Globus pallidus (tissue), 1 donor: ENCODE data around the gene PLB1.

Experiments
- DNase-seq: peaks from one replicate; pipeline ENCODE4 v3.0.0-alpha.2; 2015; ENCODE audit warnings: low spot score

PLB1 gene

GRCh38 chr2:28627722-28628480 lies 132.0 kb downstream of the PLB1 start:
- DNase-seq: no peak

DNA sequence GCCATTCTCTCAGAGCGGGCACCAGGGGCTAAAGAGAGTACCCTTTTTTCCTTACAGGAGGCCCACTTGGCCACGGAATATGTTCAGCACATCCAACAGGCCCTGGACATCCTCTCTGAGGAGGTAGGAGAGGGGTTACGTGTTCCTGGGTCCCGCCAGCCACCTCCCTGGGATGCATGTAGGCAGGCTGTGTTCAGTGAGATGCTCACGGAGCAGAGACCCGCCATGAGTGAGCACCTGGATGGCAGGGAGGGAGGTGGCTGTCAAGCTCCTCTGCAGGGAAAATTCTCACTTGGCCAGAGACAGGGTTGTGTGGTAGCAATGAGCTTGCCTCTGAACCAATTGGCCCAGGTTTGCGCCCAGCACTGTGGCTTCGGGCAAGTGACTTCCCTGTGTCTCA lies 132.6 kb downstream of the PLB1 start:
- DNase-seq: no peak

- DNase-seq: no peak
Observed at GRCh38 chr2:28628987-28629386, 133.1 kb downstream of the PLB1 start.

DNA sequence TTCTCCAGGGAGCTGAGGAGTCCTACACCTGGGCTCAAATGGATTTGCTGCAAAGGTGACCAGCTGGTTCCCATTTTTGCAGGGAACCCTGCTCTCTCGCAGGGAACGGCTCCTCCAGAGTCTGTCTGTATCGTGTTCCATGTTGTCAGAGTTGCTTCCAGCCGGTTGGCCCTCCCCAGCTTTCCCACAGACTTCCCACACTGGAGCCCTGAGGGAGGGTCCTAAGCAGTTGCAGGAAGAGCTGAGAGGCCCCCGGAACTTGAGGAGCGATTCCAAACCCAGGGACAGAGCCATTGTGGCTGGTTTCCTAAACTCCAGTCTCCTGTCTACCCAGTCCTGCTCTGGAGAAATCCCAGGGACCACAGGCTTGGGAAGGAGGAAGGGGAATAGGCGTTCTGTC lies 134.1 kb downstream of the PLB1 start:
- no peak for DNase-seq

DNA sequence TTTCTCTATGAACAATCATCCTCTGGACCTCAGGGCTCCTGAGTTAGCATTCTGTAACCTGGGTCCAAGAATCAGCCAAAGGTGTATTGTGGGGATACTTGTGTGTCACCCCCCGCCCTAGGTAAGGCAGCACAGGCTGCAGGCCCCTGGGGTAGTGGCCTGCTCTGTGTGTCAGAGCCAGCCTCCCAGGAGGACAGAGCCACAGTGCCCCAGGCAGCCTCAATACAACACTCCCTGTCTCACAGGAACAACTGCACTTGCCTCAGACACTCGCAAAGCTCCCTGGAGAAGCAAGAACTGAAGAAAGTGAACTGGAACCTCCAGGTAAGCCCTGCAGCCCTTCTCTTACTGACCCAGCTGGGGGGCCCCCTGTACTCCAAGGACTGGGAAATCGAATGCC lies 134.5 kb downstream of the PLB1 start:
- no peak for DNase-seq

DNA sequence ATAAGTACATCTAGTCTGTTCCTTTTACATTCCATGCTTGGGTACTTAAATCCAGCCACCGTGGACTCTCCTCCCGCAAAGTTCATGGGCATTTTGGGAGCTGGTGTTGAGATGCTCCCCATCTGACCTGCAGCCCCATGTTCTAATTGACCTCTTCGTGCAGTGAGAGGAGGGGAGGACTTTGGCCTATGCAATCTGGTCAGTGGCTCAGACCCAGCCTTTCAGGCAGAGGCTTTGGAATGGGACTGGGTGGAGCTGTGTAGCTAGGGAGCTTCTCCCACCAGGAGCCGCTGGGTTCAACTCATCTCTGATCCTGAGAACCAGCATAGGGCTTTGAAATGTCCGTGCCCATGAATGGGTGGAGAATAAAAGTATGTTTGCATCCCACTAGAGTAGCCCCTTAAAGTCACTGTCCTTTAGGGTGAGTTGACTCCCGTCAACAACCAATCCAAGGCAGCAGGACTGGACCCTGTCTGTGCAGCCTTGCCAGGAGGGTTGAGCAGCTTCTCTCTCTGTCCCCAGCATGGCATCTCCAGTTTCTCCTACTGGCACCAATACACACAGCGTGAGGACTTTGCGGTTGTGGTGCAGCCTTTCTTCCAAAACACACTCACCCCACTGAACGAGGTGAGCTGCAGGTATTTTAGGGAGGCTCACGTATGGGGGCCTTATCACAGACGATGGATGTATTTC lies 135.8 kb downstream of the PLB1 start:
- DNase-seq: no peak

DNA sequence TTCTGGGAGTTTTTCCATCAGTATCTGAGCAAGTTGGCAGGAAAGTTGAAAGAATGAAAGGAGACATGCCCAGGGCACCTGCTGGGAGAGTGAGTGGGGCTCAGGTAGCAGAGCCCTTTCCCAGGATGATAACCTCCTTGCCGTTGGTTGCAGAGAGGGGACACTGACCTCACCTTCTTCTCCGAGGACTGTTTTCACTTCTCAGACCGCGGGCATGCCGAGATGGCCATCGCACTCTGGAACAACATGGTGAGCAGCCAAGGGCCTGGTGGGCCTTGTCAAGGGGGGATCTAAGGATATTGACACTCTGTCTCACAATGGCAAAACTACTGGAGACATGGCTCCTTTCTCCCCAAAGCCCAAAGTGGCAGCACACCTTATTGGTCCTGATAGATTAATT lies 136.9 kb downstream of the PLB1 start:
- no peak for DNase-seq

GRCh38 chr2:28633204-28633603 lies 137.3 kb downstream of the PLB1 start:
- no peak for DNase-seq

GRCh38 chr2:28633746-28634145 lies 137.9 kb downstream of the PLB1 start:
- no peak for DNase-seq

DNA sequence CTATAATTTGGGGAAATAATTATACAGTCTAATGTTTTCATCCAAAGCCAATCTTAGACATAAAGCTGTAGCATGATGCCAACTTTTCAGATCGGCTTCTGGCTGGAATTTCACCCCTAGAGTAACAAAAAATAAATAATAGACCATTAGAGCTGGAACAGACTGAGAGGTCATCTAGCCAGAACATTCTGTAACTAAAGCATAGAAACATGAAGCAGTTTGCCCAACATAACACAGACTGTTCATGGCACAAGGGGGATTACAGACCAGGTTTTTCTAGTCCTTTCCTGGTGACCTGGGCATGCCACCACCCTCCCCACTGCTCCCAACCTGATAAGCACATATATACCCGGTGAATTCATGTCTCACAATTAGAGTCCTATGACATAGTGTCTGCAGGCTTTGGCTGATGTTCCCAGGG lies 139.3 kb downstream of the PLB1 start:
- no peak for DNase-seq

DNA sequence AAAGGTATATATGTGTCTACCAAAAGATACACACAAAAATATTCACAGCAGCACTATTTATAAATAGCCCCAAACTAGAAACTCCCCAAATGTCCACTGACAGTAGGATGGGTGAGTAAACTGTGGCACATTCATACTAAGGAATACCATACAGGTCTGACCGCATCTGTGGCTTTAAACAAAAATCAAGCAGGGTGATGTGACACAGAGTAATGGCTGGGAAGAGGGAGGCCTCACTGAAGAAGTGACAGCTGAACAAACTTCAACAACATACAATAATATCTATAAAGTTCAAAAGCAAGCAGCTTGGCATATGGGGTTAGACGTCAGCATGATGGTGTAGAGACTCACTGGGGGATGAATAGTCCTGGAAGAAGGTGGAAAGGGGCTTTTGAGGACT lies 140.6 kb downstream of the PLB1 start:
- no peak for DNase-seq

- DNase-seq: no peak
Observed at GRCh38 chr2:28637066-28638047, 141.5 kb downstream of the PLB1 start.

GRCh38 chr2:28638102-28638501 lies 142.2 kb downstream of the PLB1 start:
- DNase-seq: no peak

- DNase-seq: no peak
Observed at GRCh38 chr2:28639092-28639691, 143.3 kb downstream of the PLB1 start.

GRCh38 chr2:28639836-28640235 lies 144.0 kb downstream of the PLB1 start:
- DNase-seq: no peak

GRCh38 chr2:28640260-28640907 lies 144.5 kb downstream of the PLB1 start:
- DNase-seq: no peak

GRCh38 chr2:28640908-28641300 lies 145.0 kb downstream of the PLB1 start:
- DNase-seq: no peak

DNA sequence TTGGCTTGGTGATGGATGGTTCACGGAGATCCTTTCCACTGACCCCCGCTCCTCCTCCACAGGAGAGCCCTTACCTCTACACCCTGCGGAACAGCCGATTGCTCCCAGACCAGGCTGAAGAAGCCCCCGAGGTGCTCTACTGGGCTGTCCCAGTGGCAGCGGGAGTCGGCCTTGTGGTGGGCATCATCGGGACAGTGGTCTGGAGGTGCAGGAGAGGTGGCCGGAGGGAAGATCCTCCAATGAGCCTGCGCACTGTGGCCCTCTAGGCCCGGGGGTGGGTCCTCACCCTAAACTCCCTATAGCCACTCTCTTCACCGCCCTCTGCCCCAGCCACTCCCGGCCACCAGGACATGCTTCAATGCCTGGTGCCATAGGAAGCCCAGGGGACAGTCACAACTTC lies 146.9 kb downstream of the PLB1 start:
- DNase-seq: no peak

DNA sequence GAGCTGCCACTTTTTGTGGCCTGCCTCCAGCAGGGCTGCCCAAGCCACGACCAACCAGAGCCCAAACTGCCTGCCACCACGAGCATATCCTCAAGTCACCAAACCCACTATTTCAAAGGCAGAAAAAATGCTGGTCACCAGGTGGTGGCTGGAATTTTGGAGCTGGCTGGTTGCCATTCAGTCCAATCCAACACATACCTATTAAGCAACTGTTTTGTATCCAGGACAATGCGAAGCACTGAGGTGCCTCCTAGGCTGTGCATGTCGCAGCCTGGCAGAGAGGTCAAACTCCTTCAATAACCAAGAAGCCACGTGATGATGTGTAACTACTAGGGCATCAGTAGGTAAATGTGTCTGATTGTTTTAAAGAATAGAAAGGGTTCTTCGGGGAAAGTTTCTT lies 147.5 kb downstream of the PLB1 start:
- no peak for DNase-seq

DNA sequence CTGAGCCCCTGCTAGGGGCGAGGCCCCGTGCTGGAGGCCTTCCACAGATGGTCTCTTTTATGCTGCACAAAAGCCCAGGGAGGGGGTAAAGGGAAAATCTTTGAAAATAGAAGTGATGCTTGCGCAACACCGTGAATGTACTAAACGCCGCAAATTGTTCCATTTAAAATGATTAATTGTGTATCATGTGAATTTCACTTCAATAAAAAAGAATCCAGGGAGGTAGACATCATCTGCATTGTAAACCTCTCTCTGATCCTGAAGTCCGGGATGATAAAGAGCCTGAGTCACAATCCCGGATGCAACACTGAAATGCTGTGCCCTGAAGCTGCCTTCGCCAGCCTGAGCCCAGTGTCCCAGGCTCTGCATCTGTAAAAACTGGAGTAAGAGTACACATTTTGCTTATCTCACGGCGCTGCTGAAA lies 148.1 kb downstream of the PLB1 start:
- no peak for DNase-seq

GRCh38 chr2:28644760-28645159 lies 148.9 kb downstream of the PLB1 start:
- DNase-seq: no peak

DNA sequence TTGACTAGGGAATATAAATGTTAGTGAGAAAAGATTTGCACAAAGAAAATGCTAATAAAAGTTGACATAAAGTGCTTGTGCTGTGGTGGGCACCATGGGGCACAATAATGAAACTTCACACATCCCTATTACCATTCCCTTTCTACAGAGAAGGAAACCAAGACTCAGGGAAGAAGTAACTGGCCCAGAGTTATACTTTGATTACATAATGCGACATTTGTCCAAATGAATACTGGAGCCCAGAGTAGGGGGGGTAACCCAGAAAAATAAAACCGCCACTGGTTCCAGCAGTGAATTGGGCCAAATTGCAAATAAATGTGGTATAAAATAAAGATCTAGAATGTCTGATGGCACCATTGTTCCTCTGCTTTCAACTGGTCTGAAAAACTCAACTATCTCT lies 149.7 kb downstream of the PLB1 start:
- no peak for DNase-seq
